22Rv1 (cell line): ENCODE measurements around the gene FAM161B.

Source experiments
- ZFX ChIP-seq: fragments of 450-650 bp; IDR thresholded peaks from 2 replicates; pipeline ENCODE4 v1.6.1; 2017; ENCODE audit warnings: antibody characterized with exemption, borderline replicate concordance
- TF ChIP-seq, protein P1 (sequence below): fragments of 450-650 bp; IDR thresholded peaks from 2 replicates; pipeline ENCODE4 v1.5.1; 2017; ENCODE audit warnings: mild to moderate bottlenecking

DNA sequence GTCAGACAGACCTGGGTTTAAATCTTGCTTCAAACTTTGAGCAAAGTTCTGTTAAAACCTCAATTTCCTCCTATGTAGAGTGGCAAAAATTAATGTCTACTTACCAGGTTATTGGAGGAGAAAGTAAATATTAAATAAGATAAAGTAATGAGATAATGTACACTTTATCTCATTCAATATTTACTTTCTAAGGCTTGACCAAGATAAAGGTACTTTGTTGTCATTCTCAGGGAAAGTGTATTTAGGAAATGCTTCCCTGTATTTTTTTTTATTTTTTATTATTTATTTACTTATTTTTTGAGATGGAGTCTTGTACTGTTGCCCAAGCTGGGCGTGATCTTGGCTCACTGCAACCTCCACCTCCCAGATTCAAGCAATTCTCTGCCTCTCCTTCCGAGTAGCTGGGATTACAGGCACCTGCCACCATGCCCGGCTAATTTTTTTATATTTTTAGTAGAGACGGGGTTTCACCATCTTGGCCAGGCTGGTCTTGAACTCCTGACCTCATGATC lies 4.7 kb downstream of the FAM161B start:
- TF ChIP-seq, protein P1, sequence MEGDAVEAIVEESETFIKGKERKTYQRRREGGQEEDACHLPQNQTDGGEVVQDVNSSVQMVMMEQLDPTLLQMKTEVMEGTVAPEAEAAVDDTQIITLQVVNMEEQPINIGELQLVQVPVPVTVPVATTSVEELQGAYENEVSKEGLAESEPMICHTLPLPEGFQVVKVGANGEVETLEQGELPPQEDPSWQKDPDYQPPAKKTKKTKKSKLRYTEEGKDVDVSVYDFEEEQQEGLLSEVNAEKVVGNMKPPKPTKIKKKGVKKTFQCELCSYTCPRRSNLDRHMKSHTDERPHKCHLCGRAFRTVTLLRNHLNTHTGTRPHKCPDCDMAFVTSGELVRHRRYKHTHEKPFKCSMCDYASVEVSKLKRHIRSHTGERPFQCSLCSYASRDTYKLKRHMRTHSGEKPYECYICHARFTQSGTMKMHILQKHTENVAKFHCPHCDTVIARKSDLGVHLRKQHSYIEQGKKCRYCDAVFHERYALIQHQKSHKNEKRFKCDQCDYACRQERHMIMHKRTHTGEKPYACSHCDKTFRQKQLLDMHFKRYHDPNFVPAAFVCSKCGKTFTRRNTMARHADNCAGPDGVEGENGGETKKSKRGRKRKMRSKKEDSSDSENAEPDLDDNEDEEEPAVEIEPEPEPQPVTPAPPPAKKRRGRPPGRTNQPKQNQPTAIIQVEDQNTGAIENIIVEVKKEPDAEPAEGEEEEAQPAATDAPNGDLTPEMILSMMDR = no peak
- no peak for TF ChIP-seq ZFX
